SK-N-SH treated with all-trans-retinoic acid at 6 μM for 48 hours (cell line): ENCODE measurements around the gene RING1.

ENCODE experiments used
- ATAC-seq: fragments of 200-7000 bp; cut with Tn5 transposase; 3 replicates; pipeline ENCODE4 v1.9.1; 2020; ENCODE audit warnings: mild to moderate bottlenecking, moderate library complexity
- ARNTL ChIP-seq: fragments of 450-650 bp; formaldehyde crosslinking; IDR thresholded peaks from 2 replicates; pipeline ENCODE4 v1.5.0; 2020; ENCODE audit warnings: low read depth, mild to moderate bottlenecking, moderate library complexity, borderline replicate concordance
- CREB5 ChIP-seq: fragments of 250-450 bp; sonication (Bioruptor Pico); IDR thresholded peaks from 2 replicates; pipeline ENCODE4 v1.5.1; 2020; ENCODE audit warnings: low read depth, mild to moderate bottlenecking, moderate library complexity
- CSDC2 ChIP-seq: fragments of 250-450 bp; sonication (Bioruptor Pico); IDR thresholded peaks from 2 replicates; pipeline ENCODE4 v1.5.0; 2020; ENCODE audit warnings: mild to moderate bottlenecking, moderate library complexity
- CSRNP3 ChIP-seq: fragments of 250-450 bp; sonication (Bioruptor Pico); IDR thresholded peaks from 2 replicates; pipeline ENCODE4 v1.5.1; 2021; ENCODE audit warnings: mild to moderate bottlenecking, moderate library complexity
- ESRRG ChIP-seq: fragments of 250-450 bp; sonication (Bioruptor Pico); IDR thresholded peaks from 2 replicates; pipeline ENCODE4 v1.6.1; 2021; ENCODE audit warnings: mild to moderate bottlenecking
- GLIS3 ChIP-seq: fragments of 250-450 bp; sonication (Bioruptor Pico); IDR thresholded peaks from 2 replicates; pipeline ENCODE4 v1.5.0; 2020; ENCODE audit warnings: mild to moderate bottlenecking, moderate library complexity
- ISL1 ChIP-seq: fragments of 250-450 bp; sonication (Bioruptor Pico); IDR thresholded peaks from 2 replicates; pipeline ENCODE4 v2.1.2; 2022; ENCODE audit warnings: mild to moderate bottlenecking, moderate library complexity
- OSR1 ChIP-seq: fragments of 250-450 bp; sonication (Bioruptor Pico); IDR thresholded peaks from 2 replicates; pipeline ENCODE4 v1.8.0; 2022; ENCODE audit warnings: moderate library complexity, mild to moderate bottlenecking, inconsistent platforms
- POU6F1 ChIP-seq: fragments of 250-450 bp; sonication (Bioruptor Pico); IDR thresholded peaks from 2 replicates; pipeline ENCODE4 v1.8.0; 2021; ENCODE audit warnings: low read depth, mild to moderate bottlenecking, moderate library complexity, borderline replicate concordance
- PPARA ChIP-seq: fragments of 250-450 bp; sonication (Bioruptor Pico); IDR thresholded peaks from 2 replicates; pipeline ENCODE4 v1.5.0; 2020; ENCODE audit warnings: mild to moderate bottlenecking, borderline replicate concordance
- SNAI2 ChIP-seq: fragments of 250-450 bp; sonication (Bioruptor Pico); IDR thresholded peaks from 2 replicates; pipeline ENCODE4 v1.5.0; 2020; ENCODE audit warnings: mild to moderate bottlenecking, moderate library complexity
- TCF4 ChIP-seq: fragments of 250-450 bp; sonication (Bioruptor Pico); IDR thresholded peaks from 2 replicates; pipeline ENCODE4 v1.8.0; 2021; ENCODE audit warnings: mild to moderate bottlenecking, moderate library complexity, borderline replicate concordance
- TSHZ2 ChIP-seq: fragments of 250-450 bp; sonication (Bioruptor Pico); IDR thresholded peaks from 2 replicates; pipeline ENCODE4 v1.5.0; 2020; ENCODE audit warnings: mild to moderate bottlenecking, moderate library complexity
- ZFP3 ChIP-seq: fragments of 250-450 bp; sonication (Bioruptor Pico); IDR thresholded peaks from 2 replicates; pipeline ENCODE4 v1.5.0; 2020; ENCODE audit warnings: mild to moderate bottlenecking, moderate library complexity
- ZFP30 ChIP-seq: fragments of 450-650 bp; formaldehyde crosslinking; IDR thresholded peaks from 2 replicates; pipeline ENCODE4 v1.5.0; 2022; ENCODE audit warnings: mild to moderate bottlenecking, moderate library complexity
- ZNF565 ChIP-seq: fragments of 450-650 bp; formaldehyde crosslinking; conservative IDR thresholded peaks from 2 replicates; pipeline ENCODE4 v1.5.0; 2020; ENCODE audit warnings: low read depth, mild to moderate bottlenecking, moderate library complexity
- ZNF8 ChIP-seq: fragments of 450-650 bp; formaldehyde crosslinking; IDR thresholded peaks from 2 replicates; pipeline ENCODE4 v1.5.0; 2020; ENCODE audit warnings: mild to moderate bottlenecking, moderate library complexity

Gene RING1

GRCh38 chr6:33170176-33171015, 37.9 kb upstream of the RING1 start (continued):
- no peak for TF ChIP-seq CSRNP3 (CRISPR knock-in tag)
- no peak for TF ChIP-seq CREB5
- TF ChIP-seq POU6F1 (CRISPR knock-in tag), result no peak

- TF ChIP-seq POU6F1 (CRISPR knock-in tag), result no peak
- no peak for TF ChIP-seq ZFP30 (CRISPR knock-in tag)
- no peak for TF ChIP-seq TSHZ2 (CRISPR knock-in tag)
- TF ChIP-seq ZNF8, result no peak
- no peak for TF ChIP-seq GLIS3 (CRISPR knock-in tag)
- TF ChIP-seq CSDC2 (CRISPR knock-in tag), result no peak
- TF ChIP-seq ISL1, result no peak
- TF ChIP-seq ARNTL (CRISPR knock-in tag), result no peak
- no peak for TF ChIP-seq OSR1 (CRISPR knock-in tag)
- ATAC-seq, result no peak
These were observed 37.1 kb upstream of the RING1 start for GRCh38 chr6:33171016-33171879.

- no peak for TF ChIP-seq SNAI2 (CRISPR knock-in tag)
- TF ChIP-seq OSR1 (CRISPR knock-in tag), result no peak
- no peak for TF ChIP-seq TSHZ2 (CRISPR knock-in tag)
- no peak for TF ChIP-seq PPARA (CRISPR knock-in tag)
- no peak for TF ChIP-seq CREB5
- TF ChIP-seq CSDC2 (CRISPR knock-in tag), result no peak
- no peak for TF ChIP-seq GLIS3 (CRISPR knock-in tag)
- no peak for TF ChIP-seq ZNF565 (CRISPR knock-in tag)
- no peak for TF ChIP-seq ZFP3 (CRISPR knock-in tag)
- TF ChIP-seq TCF4, result no peak
- no peak for TF ChIP-seq POU6F1 (CRISPR knock-in tag)
- no peak for TF ChIP-seq ESRRG (CRISPR knock-in tag)
- ATAC-seq, result no peak
These were observed 36.2 kb upstream of the RING1 start for GRCh38 chr6:33171880-33172687.
